H1 (cell line): ENCODE measurements around the gene DPP3. TPM values are rescaled to one million over a fixed set of nuclear protein-coding genes. Genes with fewer than 3 reads are reported as not detected.

Experiments used
- BCL11A ChIP-seq, 2 experiments: IDR thresholded peaks; one replicate each; pipeline ENCODE4 v1.6.1; 2011; ENCODE audit warnings: low read depth in 2 of 2, low read length in 2 of 2, mild to moderate bottlenecking in 2 of 2
- CEBPB ChIP-seq: IDR thresholded peaks from 2 replicates; pipeline ENCODE4 v1.6.1; 2012; ENCODE audit warnings: low read depth, low read length
- GTF2F1 ChIP-seq: IDR thresholded peaks from 2 replicates; pipeline ENCODE4 v1.6.1; 2012; ENCODE audit warnings: low read depth, low read length, improper control_type of control experiment, borderline replicate concordance
- HDAC6 ChIP-seq: IDR thresholded peaks from one replicate; pipeline ENCODE4 v1.7.1; 2012; ENCODE audit warnings: low read depth, mild to moderate bottlenecking, inconsistent platforms, low read length, moderate library complexity
- KDM5A ChIP-seq: fragments of 200-600 bp; IDR thresholded peaks from 2 replicates; pipeline ENCODE4 v1.7.1; 2012; ENCODE audit warnings: mild to moderate bottlenecking, low read length, inconsistent platforms, mixed read lengths
- NRF1 ChIP-seq: IDR thresholded peaks from 2 replicates; pipeline ENCODE4 v1.6.1; 2011; ENCODE audit warnings: mild to moderate bottlenecking, low read depth, low read length, improper control_type of control experiment
- SIX5 ChIP-seq: IDR thresholded peaks from 2 replicates; pipeline ENCODE4 v1.6.1; 2011; ENCODE audit warnings: mild to moderate bottlenecking, low read depth, low read length
- SRF ChIP-seq: IDR thresholded peaks from 2 replicates; pipeline ENCODE4 v1.6.1; 2011; ENCODE audit warnings: mild to moderate bottlenecking, low read depth, low read length, moderate library complexity
- TAF7 ChIP-seq: optimal IDR thresholded peaks from 2 replicates; pipeline ENCODE3; 2011; ENCODE audit warnings: low read depth, mild to moderate bottlenecking, inconsistent platforms, low read length, moderate library complexity, borderline replicate concordance
- polyA plus RNA-seq, 7 experiments: library from polyadenylated mRNA; depleted of rRNA in 3 of 7; stranded (reverse) in 5 of 7; unstranded in 2 of 7; fragments of >200 nt in 5 of 7; fragments of 200-250 nt in 2 of 7; gene quantifications; 1 replicate in 5 of 7; 2 replicates in 1 of 7; 4 replicates in 1 of 7; pipeline versions ENCODE4 v1.2.1 to v1.2.3, GENCODE V29; 2011 to 2013; ENCODE audit warnings: missing spikeins in 2 of 7, mixed read lengths in 2 of 7
- total RNA-seq: library from RNA; stranded (reverse); fragmentation: NEBNext Ultra II Directional; extraction: Animal tissue kit (Norgen Biotek cat#: 25700); gene quantifications from 2 replicates; pipeline ENCODE4 v1.2.1, GENCODE V29; 2021

Gene DPP3
- total and polyA plus RNA-seq, 2 of the 8 experiments (the other 6 are each of a cell fraction or from before 2014, with no cell fraction given), result 75.1 to 82.7 TPM

- TF ChIP-seq GTF2F1 (no peak), TAF7 (no peak), SRF (no peak), BCL11A (IDR thresholded peaks at IDR 0.05; ENCODE audit: low read depth in 2 of 2, low read length in 2 of 2) (no peak), NRF1 (no peak), HDAC6 (no peak), KDM5A (no peak), CEBPB (no peak), SIX5 (no peak)
Observed at GRCh38 chr11:66530927-66531709, 50.9 kb downstream of the DPP3 start (continued).
